IgD-negative memory B cell (primary cell): ENCODE results near the gene DNM3. TPM values are rescaled to one million over a fixed set of nuclear protein-coding genes. Genes with fewer than 3 reads are reported as not detected.

Experiments
- H3K27ac Mint-ChIP-seq, 3 donors: one replicate each; pipeline ENCODE4 v1.8.0; 2020 to 2022; ENCODE audit warnings: mild to moderate bottlenecking in 3 of 3, mixed read lengths in 3 of 3, moderate library complexity in 1 of 3
- H3K27me3 Mint-ChIP-seq: one replicate; pipeline ENCODE4 v1.8.0; 2021; ENCODE audit warnings: mixed read lengths
- H3K36me3 Mint-ChIP-seq: one replicate; pipeline ENCODE4 v1.8.0; 2020; ENCODE audit warnings: mild to moderate bottlenecking, mixed read lengths
- H3K4me1 Mint-ChIP-seq, 3 donors: one replicate each; pipeline ENCODE4 v1.8.0; 2020 to 2022; ENCODE audit warnings: mixed read lengths in 3 of 3, mild to moderate bottlenecking in 1 of 3
- H3K4me3 Mint-ChIP-seq, 4 donors: one replicate each; pipeline ENCODE4 v1.8.0; 2020 to 2022; ENCODE audit warnings: mild to moderate bottlenecking in 4 of 4, mixed read lengths in 4 of 4, moderate library complexity in 3 of 4
- H3K9me3 Mint-ChIP-seq, 3 donors: one replicate each; pipeline ENCODE4 v1.8.0; 2020 to 2021; ENCODE audit warnings: mixed read lengths in 3 of 3, mild to moderate bottlenecking in 1 of 3
- polyA plus RNA-seq: library from polyadenylated mRNA; unstranded; fragments of 300-500 nt; fragmentation: Illumina TruSeq; gene quantifications from one replicate; pipeline ENCODE4 v1.2.3, GENCODE V29; 2021

Gene DNM3
- polyA plus RNA-seq, 1 donor from 2014 or later: 0.39 TPM

GRCh38 chr1:171872430-171872829 is 31.1 kb downstream of the DNM3 start:
- Mint-ChIP-seq H3K27me3 (no peaks in the 10 kb centered on the region), H3K9me3 (no peaks in the 10 kb centered on the region), H3K4me1 (no peaks in the 10 kb centered on the region), H3K27ac (no peak overlapping the region), H3K36me3 (peaks cover 3% of the 10 kb centered on the region), H3K4me3 (no peak overlapping the region)

DNA sequence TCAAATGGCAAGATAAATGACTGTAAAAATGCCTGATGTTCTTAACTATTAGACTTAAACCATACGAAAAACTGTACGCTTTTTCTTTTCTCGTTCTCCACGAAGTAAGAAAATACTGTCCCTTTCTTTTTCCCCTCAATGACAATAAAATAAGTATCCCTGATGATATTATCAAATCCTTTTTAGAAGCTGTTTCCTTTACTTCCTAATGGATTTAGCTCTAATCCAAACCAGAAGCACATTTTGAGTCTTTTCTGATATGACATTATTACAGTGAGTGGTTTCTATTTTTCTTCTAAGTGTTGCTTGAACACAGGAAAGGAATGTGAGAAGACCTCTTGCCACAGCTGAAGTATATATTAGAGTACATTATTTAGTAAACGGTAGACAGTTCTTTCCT is 32.4 kb downstream of the DNM3 start:
- no peaks in the 10 kb centered on the region for H3K4me1 Mint-ChIP-seq
- no peaks in the 10 kb centered on the region for H3K27me3 Mint-ChIP-seq
- H3K36me3 Mint-ChIP-seq: peaks cover 3% of the 10 kb centered on the region
- no peak overlapping the region for H3K4me3 Mint-ChIP-seq
- H3K9me3 Mint-ChIP-seq: no peaks in the 10 kb centered on the region
- no peak overlapping the region for H3K27ac Mint-ChIP-seq

- Mint-ChIP-seq H3K36me3 (peaks cover 3% of the 10 kb centered on the region), H3K27ac (no peak overlapping the region), H3K4me1 (no peaks in the 10 kb centered on the region), H3K4me3 (no peak overlapping the region), H3K9me3 (no peaks in the 10 kb centered on the region), H3K27me3 (no peaks in the 10 kb centered on the region)
Measured at GRCh38 chr1:171877701-171878100, 36.4 kb downstream of the DNM3 start.

- H3K27ac Mint-ChIP-seq: no peak overlapping the region
- H3K4me3 Mint-ChIP-seq: no peak overlapping the region
- H3K27me3 Mint-ChIP-seq: no peaks in the 10 kb centered on the region
- peaks cover 3% of the 10 kb centered on the region for H3K36me3 Mint-ChIP-seq
- no peaks in the 10 kb centered on the region for H3K9me3 Mint-ChIP-seq
- H3K4me1 Mint-ChIP-seq: peaks cover 0 to 4% (median 2%) of the 10 kb centered on the region in 3 donors
Measured at GRCh38 chr1:171879556-171879955, 38.3 kb downstream of the DNM3 start.

DNA sequence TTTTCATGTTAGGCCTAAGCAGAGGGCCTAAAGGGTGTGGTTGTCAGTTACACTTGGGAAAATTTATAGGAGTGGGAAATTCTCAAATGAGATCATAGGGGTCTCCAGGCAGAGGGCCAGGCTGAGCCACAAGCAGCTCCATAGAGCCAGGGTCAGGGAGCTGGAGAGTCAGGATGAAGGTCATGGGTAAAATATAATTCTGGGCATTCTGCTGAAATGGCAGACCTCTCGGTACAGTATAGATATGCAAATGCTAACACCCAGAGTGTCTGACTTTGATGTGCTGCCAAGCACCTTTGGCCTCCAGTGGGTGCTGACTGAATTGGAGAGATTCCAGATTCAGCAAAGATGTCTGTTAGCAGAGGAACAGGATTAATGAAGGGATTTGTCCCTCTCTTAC is 40.1 kb downstream of the DNM3 start:
- H3K36me3 Mint-ChIP-seq: no peaks in the 10 kb centered on the region
- peaks cover 0 to 2% (median 0%) of the 10 kb centered on the region in 3 donors for H3K9me3 Mint-ChIP-seq
- no peak overlapping the region for H3K4me3 Mint-ChIP-seq
- peaks cover 0 to 4% (median 2%) of the 10 kb centered on the region in 3 donors for H3K4me1 Mint-ChIP-seq
- H3K27ac Mint-ChIP-seq: no peak overlapping the region
- H3K27me3 Mint-ChIP-seq: no peaks in the 10 kb centered on the region

GRCh38 chr1:171883849-171884248 is 42.6 kb downstream of the DNM3 start:
- no peak overlapping the region for H3K27ac Mint-ChIP-seq
- H3K4me3 Mint-ChIP-seq: no peak overlapping the region
- H3K9me3 Mint-ChIP-seq: peaks cover 0 to 2% (median 0%) of the 10 kb centered on the region in 3 donors
- H3K27me3 Mint-ChIP-seq: no peaks in the 10 kb centered on the region
- no peaks in the 10 kb centered on the region for H3K36me3 Mint-ChIP-seq
- H3K4me1 Mint-ChIP-seq: peaks cover 0 to 4% (median 2%) of the 10 kb centered on the region in 3 donors

GRCh38 chr1:171884475-171884874 is 43.2 kb downstream of the DNM3 start:
- Mint-ChIP-seq H3K27ac (no peak overlapping the region), H3K4me3 (no peak overlapping the region), H3K27me3 (no peaks in the 10 kb centered on the region), H3K36me3 (no peaks in the 10 kb centered on the region), H3K9me3 (peaks cover 0 to 2% (median 0%) of the 10 kb centered on the region in 3 donors), H3K4me1 (peaks cover 0 to 4% (median 2%) of the 10 kb centered on the region in 3 donors)

- Mint-ChIP-seq H3K9me3 (peaks cover 0 to 2% (median 0%) of the 10 kb centered on the region in 3 donors), H3K36me3 (peaks cover 4% of the 10 kb centered on the region), H3K4me3 (no peak overlapping the region), H3K27me3 (no peaks in the 10 kb centered on the region), H3K27ac (no peak overlapping the region), H3K4me1 (no peaks in the 10 kb centered on the region)
Measured at GRCh38 chr1:171890131-171890530, 48.8 kb downstream of the DNM3 start.

- Mint-ChIP-seq H3K27ac (no peak overlapping the region), H3K36me3 (peaks cover 10% of the 10 kb centered on the region), H3K27me3 (no peaks in the 10 kb centered on the region), H3K4me3 (no peak overlapping the region), H3K4me1 (no peaks in the 10 kb centered on the region), H3K9me3 (peaks cover 0 to 2% (median 1%) of the 10 kb centered on the region in 3 donors)
Measured at GRCh38 chr1:171896936-171897703, 55.8 kb downstream of the DNM3 start.

DNA sequence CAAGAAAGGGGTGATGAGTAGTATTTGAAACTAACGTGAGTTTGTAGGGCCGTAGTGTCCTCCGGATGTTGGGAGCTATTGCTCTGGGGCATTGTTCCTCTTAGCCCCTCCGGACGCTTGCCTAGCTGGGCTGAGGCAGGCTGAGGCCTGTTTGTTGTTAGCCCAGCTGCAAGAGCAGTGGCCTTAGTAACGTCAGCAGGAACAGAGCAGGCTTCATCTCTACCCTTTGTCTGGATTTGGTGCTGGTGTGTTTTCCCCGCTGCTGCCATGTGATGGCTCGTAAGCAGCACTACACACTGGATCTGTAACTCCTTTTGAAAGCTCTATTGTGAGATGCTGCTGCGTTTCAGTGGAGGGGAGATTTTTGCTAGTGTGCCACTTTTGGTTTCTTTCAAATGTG is 57.6 kb downstream of the DNM3 start:
- H3K27me3 Mint-ChIP-seq: no peaks in the 10 kb centered on the region
- H3K9me3 Mint-ChIP-seq: peaks cover 0 to 2% (median 1%) of the 10 kb centered on the region in 3 donors
- H3K36me3 Mint-ChIP-seq: peaks cover 10% of the 10 kb centered on the region
- H3K4me3 Mint-ChIP-seq: no peak overlapping the region
- peaks cover 0 to 1% (median 1%) of the 10 kb centered on the region in 3 donors for H3K4me1 Mint-ChIP-seq
- H3K27ac Mint-ChIP-seq: no peak overlapping the region

GRCh38 chr1:171899838-171900237 is 58.5 kb downstream of the DNM3 start:
- Mint-ChIP-seq H3K27ac (no peak overlapping the region), H3K27me3 (no peaks in the 10 kb centered on the region), H3K4me3 (no peak overlapping the region), H3K4me1 (peaks cover 0 to 1% (median 1%) of the 10 kb centered on the region in 3 donors), H3K36me3 (peaks cover 9% of the 10 kb centered on the region), H3K9me3 (peaks cover 0 to 2% (median 1%) of the 10 kb centered on the region in 3 donors)

- H3K27me3 Mint-ChIP-seq: no peaks in the 10 kb centered on the region
- H3K4me3 Mint-ChIP-seq: no peak overlapping the region
- H3K4me1 Mint-ChIP-seq: peaks cover 0 to 1% (median 1%) of the 10 kb centered on the region in 3 donors
- peaks cover 9% of the 10 kb centered on the region for H3K36me3 Mint-ChIP-seq
- no peak overlapping the region for H3K27ac Mint-ChIP-seq
- peaks cover 0 to 2% (median 1%) of the 10 kb centered on the region in 3 donors for H3K9me3 Mint-ChIP-seq
Measured at GRCh38 chr1:171901245-171901644, 59.9 kb downstream of the DNM3 start.

DNA sequence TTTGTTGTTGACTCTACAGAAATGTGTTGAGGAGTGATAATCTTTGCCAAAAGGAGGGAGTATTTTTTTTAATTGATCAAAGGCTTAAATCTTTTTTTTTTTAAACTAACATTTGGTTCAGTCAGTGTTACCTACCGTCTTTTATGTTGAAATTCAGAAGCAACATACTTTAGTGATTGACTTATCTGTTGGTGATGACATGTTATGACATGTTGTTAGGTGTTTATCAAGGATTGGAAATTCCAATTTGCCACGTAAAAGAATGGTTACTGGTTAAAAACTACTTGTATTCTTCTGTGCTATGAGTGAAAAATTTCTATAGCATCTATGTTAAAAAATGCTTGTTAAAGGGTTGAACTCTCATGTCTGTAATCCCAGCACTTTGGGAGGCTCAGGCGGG is 61.2 kb downstream of the DNM3 start:
- Mint-ChIP-seq H3K4me1 (peaks cover 0 to 1% (median 1%) of the 10 kb centered on the region in 3 donors), H3K27me3 (no peaks in the 10 kb centered on the region), H3K36me3 (peaks cover 9% of the 10 kb centered on the region), H3K9me3 (peaks cover 0 to 2% (median 1%) of the 10 kb centered on the region in 3 donors), H3K4me3 (no peak overlapping the region), H3K27ac (no peak overlapping the region)

DNA sequence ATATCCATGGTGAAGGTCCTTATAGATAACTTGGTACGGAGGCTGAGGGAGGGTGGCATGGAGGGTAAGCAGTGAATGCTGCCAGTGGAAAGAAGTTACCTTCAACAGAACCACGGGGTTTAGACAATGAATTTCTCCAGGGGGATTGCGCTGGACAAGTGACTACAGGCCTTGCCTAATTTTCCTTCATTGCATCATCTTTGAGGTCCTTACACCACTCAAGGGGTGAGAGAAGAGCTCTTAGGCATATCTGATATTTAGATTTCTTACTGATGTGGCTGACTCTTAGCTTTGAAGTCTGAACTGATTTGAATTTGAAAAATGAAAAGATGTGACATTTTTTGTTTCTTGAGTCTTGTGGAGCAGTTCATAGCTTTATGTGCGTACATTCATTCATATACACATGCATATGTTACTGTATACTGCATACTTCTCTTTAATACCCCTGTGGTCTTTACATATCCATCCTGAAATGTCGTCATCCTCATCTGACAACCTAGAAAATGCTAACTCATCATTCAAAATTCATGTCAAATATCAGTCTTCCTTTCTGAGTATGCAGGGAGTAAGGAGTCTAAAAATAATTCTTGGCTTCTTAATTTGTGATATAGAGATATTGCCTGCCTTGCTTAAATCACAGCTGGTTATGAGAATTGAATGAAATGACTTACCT is 63.6 kb downstream of the DNM3 start:
- H3K4me3 Mint-ChIP-seq: no peak overlapping the region
- H3K9me3 Mint-ChIP-seq: peaks cover 0 to 2% (median 1%) of the 10 kb centered on the region in 3 donors
- H3K36me3 Mint-ChIP-seq: peaks cover 7% of the 10 kb centered on the region
- no peak overlapping the region for H3K27ac Mint-ChIP-seq
- no peaks in the 10 kb centered on the region for H3K27me3 Mint-ChIP-seq
- peaks cover 0 to 1% (median 1%) of the 10 kb centered on the region in 3 donors for H3K4me1 Mint-ChIP-seq

GRCh38 chr1:171909711-171910110 is 68.4 kb downstream of the DNM3 start:
- Mint-ChIP-seq H3K9me3 (no peaks in the 10 kb centered on the region), H3K4me3 (no peak overlapping the region), H3K27me3 (no peaks in the 10 kb centered on the region), H3K27ac (no peak overlapping the region), H3K36me3 (peaks cover under 1% of the 10 kb centered on the region), H3K4me1 (no peaks in the 10 kb centered on the region)
